ENCODE measurements around the gene OMA1.
A peak's percentile ranks its signal among the peaks of the same experiment; 100 is the strongest.

The OMA1 gene

DNA sequence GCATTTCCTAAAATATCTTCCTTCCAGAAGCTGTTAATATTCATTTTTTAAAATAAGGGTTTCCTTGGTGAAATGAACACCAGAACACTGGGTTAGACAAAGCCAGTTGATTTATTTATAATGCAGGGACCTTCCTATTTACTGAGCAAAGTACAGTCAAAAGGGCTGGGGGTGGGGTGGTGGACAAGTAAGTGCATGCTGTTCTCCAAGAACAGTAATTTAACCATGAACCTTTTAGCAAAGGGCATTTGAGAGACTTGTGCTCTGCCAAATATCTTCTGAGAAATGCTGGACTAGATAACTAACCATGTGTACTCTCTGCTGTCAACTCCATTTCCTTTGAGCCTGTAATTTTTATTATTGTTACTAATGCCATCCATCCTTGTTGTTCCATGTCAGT, 100.2 kb downstream of the OMA1 start:
- TF ChIP-seq CTCF (IDR thresholded peaks at IDR 0.05; ENCODE audit: low read depth, low read length, missing control alignments) = no peak
- Histone ChIP-seq H3K27ac (no peak overlapping the region), H3K36me3 (replicated peaks) (no peaks in the 10 kb centered on the region), H3K27me3 (replicated peaks) (no peaks in the 10 kb centered on the region), H3K4me3 (ENCODE audit: low read depth, low read length) (no peak overlapping the region)
- in situ Hi-C loops (cut with HindIII; ENCODE audit: low pct_ligation_motif_present, low sequenced_read_pairs) = no loop called here
- no peak for DNase-seq

- Histone ChIP-seq H3K4me3 (ENCODE audit: low read depth, low read length) (no peak overlapping the region), H3K36me3 (replicated peaks) (no peaks in the 10 kb centered on the region), H3K27me3 (replicated peaks) (no peaks in the 10 kb centered on the region), H3K27ac (no peak overlapping the region)
- no peak for DNase-seq
- no peak for TF ChIP-seq CTCF (IDR thresholded peaks at IDR 0.05; ENCODE audit: low read depth, low read length, missing control alignments)
- in situ Hi-C loops (cut with HindIII; ENCODE audit: low pct_ligation_motif_present, low sequenced_read_pairs) = no loop called here
Measured at GRCh38 chr1:58443986-58444868, 102.3 kb downstream of the OMA1 start.

DNA sequence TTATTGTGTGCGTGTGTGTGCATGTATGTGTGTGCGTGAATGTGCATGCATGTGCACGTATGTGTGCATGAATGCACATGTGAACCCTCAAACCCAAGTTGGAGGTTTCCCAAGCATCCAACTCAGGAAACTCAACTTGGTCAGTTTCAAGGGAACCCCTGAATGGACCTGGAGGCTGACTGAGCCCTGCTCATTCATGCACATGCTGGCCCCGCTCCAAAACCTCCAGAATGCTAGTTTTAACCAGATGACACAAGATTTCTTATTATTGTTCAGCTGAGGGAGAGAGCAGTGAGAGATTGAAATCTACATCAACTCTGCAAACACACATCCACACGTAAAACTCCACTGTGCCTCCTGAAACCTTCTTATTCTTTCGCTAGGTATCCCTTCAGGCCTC, 104.4 kb downstream of the OMA1 start:
- TF ChIP-seq CTCF (IDR thresholded peaks at IDR 0.05; ENCODE audit: low read depth, low read length, missing control alignments) = no peak
- DNase-seq = peak; percentile 28
- Histone ChIP-seq H3K27me3 (replicated peaks) (no peaks in the 10 kb centered on the region), H3K36me3 (replicated peaks) (no peaks in the 10 kb centered on the region), H3K4me3 (ENCODE audit: low read depth, low read length) (no peak overlapping the region), H3K27ac (no peak overlapping the region)
- in situ Hi-C loops (cut with HindIII; ENCODE audit: low pct_ligation_motif_present, low sequenced_read_pairs) = no loop called here

- in situ Hi-C loops (cut with HindIII; ENCODE audit: low pct_ligation_motif_present, low sequenced_read_pairs) = no loop called here
- Histone ChIP-seq H3K27me3 (replicated peaks) (no peaks in the 10 kb centered on the region), H3K36me3 (replicated peaks) (no peaks in the 10 kb centered on the region), H3K4me3 (ENCODE audit: low read depth, low read length) (no peak overlapping the region), H3K27ac (no peak overlapping the region)
- no peak for TF ChIP-seq CTCF (IDR thresholded peaks at IDR 0.05; ENCODE audit: low read depth, low read length, missing control alignments)
- no peak for DNase-seq
Measured at GRCh38 chr1:58441699-58442098, 104.8 kb downstream of the OMA1 start.

GRCh38 chr1:58440696-58441095, 105.8 kb downstream of the OMA1 start:
- H3K4me3 ChIP-seq (ENCODE audit: low read depth, low read length) = no peak overlapping the region
- TF ChIP-seq CTCF (IDR thresholded peaks at IDR 0.05; ENCODE audit: low read depth, low read length, missing control alignments) = no peak
- no peaks in the 10 kb centered on the region for H3K36me3 ChIP-seq (replicated peaks)
- no peaks in the 10 kb centered on the region for H3K27me3 ChIP-seq (replicated peaks)
- in situ Hi-C loops (cut with HindIII; ENCODE audit: low pct_ligation_motif_present, low sequenced_read_pairs) = no loop called here
- H3K27ac ChIP-seq = no peak overlapping the region
- no peak for DNase-seq

DNA sequence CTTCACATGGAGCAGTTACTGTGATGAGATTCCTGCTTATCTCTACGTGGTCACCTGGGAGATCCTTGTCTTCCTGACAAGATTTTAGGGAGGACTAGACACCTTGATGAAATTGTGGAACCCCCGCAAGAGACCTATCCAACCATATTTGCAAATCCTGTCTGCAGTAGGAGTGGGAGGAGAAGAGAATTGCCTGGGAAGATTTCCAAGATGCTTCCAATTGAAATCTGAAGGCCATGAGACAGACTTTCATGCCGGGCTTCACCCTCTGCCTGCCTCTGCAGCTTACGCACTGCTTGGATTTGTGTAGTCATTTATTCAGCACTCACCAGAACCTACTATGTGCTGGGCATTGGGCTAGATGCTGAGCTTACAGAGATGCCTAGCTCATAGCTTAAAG, 106.6 kb downstream of the OMA1 start:
- H3K4me3 ChIP-seq (ENCODE audit: low read depth, low read length) = no peak overlapping the region
- DNase-seq = no peak
- no peaks in the 10 kb centered on the region for H3K36me3 ChIP-seq (replicated peaks)
- no peak for TF ChIP-seq CTCF (IDR thresholded peaks at IDR 0.05; ENCODE audit: low read depth, low read length, missing control alignments)
- in situ Hi-C loops (cut with HindIII; ENCODE audit: low pct_ligation_motif_present, low sequenced_read_pairs) = no loop called here
- H3K27ac ChIP-seq = no peak overlapping the region
- H3K27me3 ChIP-seq (replicated peaks) = no peaks in the 10 kb centered on the region

Data from brain microvascular endothelial cell (primary cell).